NB4 (cell line): ENCODE data around the gene PTPRZ1.

Experiments used
- DNase-seq: peaks from one replicate; pipeline ENCODE4 v3.0.0; 2010; ENCODE audit warnings: low read depth
- H3K4me3 ChIP-seq: one replicate; pipeline ENCODE4 v1.5.1; 2011; ENCODE audit warnings: mild to moderate bottlenecking, low read depth, low read length, moderate library complexity
- CTCF ChIP-seq: IDR thresholded peaks from one replicate; pipeline ENCODE4 v1.5.1; 2012; ENCODE audit warnings: low read depth, low read length
- MAX ChIP-seq: IDR thresholded peaks from 2 replicates; pipeline ENCODE4 v1.6.1; 2011; ENCODE audit warnings: low read depth, low read length
- MYC ChIP-seq: IDR thresholded peaks from 2 replicates; pipeline ENCODE4 v1.6.1; 2011; ENCODE audit warnings: low read depth, low read length
- POLR2A ChIP-seq: IDR thresholded peaks from 2 replicates; pipeline ENCODE4 v1.6.1; 2011; ENCODE audit warnings: mild to moderate bottlenecking; ENCODE audit not compliant: insufficient read length; ENCODE audit errors: extremely low read depth

The PTPRZ1 gene

GRCh38 chr7:121945480-121946236 lies 72.7 kb downstream of the PTPRZ1 start:
- TF ChIP-seq MAX (no peak), CTCF (no peak), MYC (no peak), POLR2A (no peak)
- DNase-seq = no peak

GRCh38 chr7:121953164-121953563 lies 80.2 kb downstream of the PTPRZ1 start:
- no peak for DNase-seq
- TF ChIP-seq POLR2A (no peak), CTCF (no peak), MAX (no peak), MYC (no peak)
- H3K4me3 ChIP-seq = no peak overlapping the region

More at GRCh38 chr7:121945480-121946236, 72.7 kb downstream of the PTPRZ1 start:
- H3K4me3 ChIP-seq = no peak overlapping the region

GRCh38 chr7:121953601-121954000 lies 80.6 kb downstream of the PTPRZ1 start:
- H3K4me3 ChIP-seq = no peak overlapping the region
- TF ChIP-seq POLR2A = no peak
- no peak for TF ChIP-seq CTCF
- TF ChIP-seq MAX = no peak
- no peak for TF ChIP-seq MYC
- DNase-seq = no peak

- TF ChIP-seq MYC (no peak), POLR2A (no peak), MAX (no peak), CTCF (no peak)
- DNase-seq = no peak
- no peak overlapping the region for H3K4me3 ChIP-seq
Observed at GRCh38 chr7:121954803-121955202, 81.8 kb downstream of the PTPRZ1 start.

- TF ChIP-seq MAX = no peak
- TF ChIP-seq POLR2A = no peak
- no peak for TF ChIP-seq CTCF
- TF ChIP-seq MYC = no peak
- no peak for DNase-seq
- H3K4me3 ChIP-seq = no peak overlapping the region
Observed at GRCh38 chr7:121957626-121958025, 84.7 kb downstream of the PTPRZ1 start.
